ENCODE measurements around the gene C1S.

C1S gene

GRCh38 chr12:7058850-7059395, 1.6 kb upstream of the C1S start:
- FAIRE-seq (no peak), DNase-seq (ENCODE audit: insufficient read length, low spot score) (no peak)
- TF ChIP-seq POLR2A (IDR thresholded peaks at IDR 0.05; ENCODE audit: low read depth, low read length): no peak
- no peak for TF ChIP-seq POU2F2 (IDR thresholded peaks at IDR 0.05; ENCODE audit: low read depth, low read length)
- TF ChIP-seq PAX5 (IDR thresholded peaks at IDR 0.05; ENCODE audit: insufficient read depth, low read length, severe bottlenecking): no peak
- TF ChIP-seq POLR2AphosphoS5 (IDR thresholded peaks at IDR 0.05; ENCODE audit: low read depth, low read length): no peak
- no peak for TF ChIP-seq SPI1 (IDR thresholded peaks at IDR 0.05; ENCODE audit: low read depth, low read length)
- TF ChIP-seq TAF1 (IDR thresholded peaks at IDR 0.05; ENCODE audit: low read depth, low read length): no peak

- DNase-seq (ENCODE audit: insufficient read length, low spot score) (no peak), FAIRE-seq (no peak)
- TF ChIP-seq SPI1 (IDR thresholded peaks at IDR 0.05; ENCODE audit: low read depth, low read length) (no peak), POLR2AphosphoS5 (IDR thresholded peaks at IDR 0.05; ENCODE audit: low read depth, low read length) (no peak), TAF1 (IDR thresholded peaks at IDR 0.05; ENCODE audit: low read depth, low read length) (no peak), POU2F2 (IDR thresholded peaks at IDR 0.05; ENCODE audit: low read depth, low read length) (no peak), PAX5 (IDR thresholded peaks at IDR 0.05; ENCODE audit: insufficient read depth, low read length, severe bottlenecking) (no peak), POLR2A (IDR thresholded peaks at IDR 0.05; ENCODE audit: low read depth, low read length) (no peak)
Observed at GRCh38 chr12:7059780-7060179, 738 bp upstream of the C1S start.

DNA sequence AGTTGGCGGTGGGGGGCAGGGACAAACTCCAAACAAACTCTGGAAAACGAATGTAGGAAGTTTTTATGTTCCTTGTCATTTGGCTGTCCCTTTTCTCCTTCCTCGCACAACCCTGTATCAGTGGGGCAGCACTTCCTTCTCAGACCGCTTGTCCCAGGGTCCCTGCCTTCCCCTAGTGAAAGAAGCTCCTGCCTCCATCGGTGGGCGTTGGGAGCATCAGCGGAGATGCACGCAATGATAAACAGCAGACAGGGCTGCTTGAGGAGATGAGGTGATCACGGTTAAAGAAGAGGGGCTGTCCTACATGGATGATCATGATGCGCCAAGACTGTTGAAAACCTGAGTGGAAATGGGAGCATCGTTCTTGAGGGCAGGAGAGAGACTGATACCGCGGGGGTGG, 620 bp downstream of the C1S start:
- DNase-seq (ENCODE audit: insufficient read length, low spot score) (no peak), FAIRE-seq (no peak)
- no peak for TF ChIP-seq POLR2A (IDR thresholded peaks at IDR 0.05; ENCODE audit: low read depth, low read length)
- no peak for TF ChIP-seq POLR2AphosphoS5 (IDR thresholded peaks at IDR 0.05; ENCODE audit: low read depth, low read length)
- TF ChIP-seq SPI1 (IDR thresholded peaks at IDR 0.05; ENCODE audit: low read depth, low read length): no peak
- TF ChIP-seq TAF1 (IDR thresholded peaks at IDR 0.05; ENCODE audit: low read depth, low read length): no peak
- no peak for TF ChIP-seq PAX5 (IDR thresholded peaks at IDR 0.05; ENCODE audit: insufficient read depth, low read length, severe bottlenecking)
- no peak for TF ChIP-seq POU2F2 (IDR thresholded peaks at IDR 0.05; ENCODE audit: low read depth, low read length)

DNA sequence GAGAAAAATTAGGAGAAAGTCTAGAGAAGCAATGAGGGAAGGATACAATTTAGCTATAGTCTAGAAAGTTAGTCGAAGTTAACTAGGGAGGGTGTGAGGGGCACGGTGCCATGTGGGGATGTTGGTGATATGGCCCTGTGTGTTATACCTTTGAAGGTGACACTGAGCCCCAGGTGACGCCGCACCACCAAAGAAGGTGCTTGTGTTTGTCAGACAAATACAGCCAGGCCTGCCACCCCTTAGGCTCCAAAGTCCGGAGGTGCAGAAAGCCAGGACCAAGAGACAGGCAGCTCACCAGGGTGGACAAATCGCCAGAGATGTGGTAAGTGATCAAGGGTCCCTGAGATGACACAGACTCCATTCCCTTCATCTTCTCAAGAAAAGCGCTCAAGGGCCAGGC, 1.1 kb downstream of the C1S start:
- no peak for TF ChIP-seq POU2F2 (IDR thresholded peaks at IDR 0.05; ENCODE audit: low read depth, low read length)
- TF ChIP-seq POLR2AphosphoS5 (IDR thresholded peaks at IDR 0.05; ENCODE audit: low read depth, low read length): no peak
- TF ChIP-seq SPI1 (IDR thresholded peaks at IDR 0.05; ENCODE audit: low read depth, low read length): no peak
- no peak for TF ChIP-seq PAX5 (IDR thresholded peaks at IDR 0.05; ENCODE audit: insufficient read depth, low read length, severe bottlenecking)
- no peak for TF ChIP-seq POLR2A (IDR thresholded peaks at IDR 0.05; ENCODE audit: low read depth, low read length)
- no peak for TF ChIP-seq TAF1 (IDR thresholded peaks at IDR 0.05; ENCODE audit: low read depth, low read length)
- DNase-seq (ENCODE audit: insufficient read length, low spot score) (no peak), FAIRE-seq (no peak)

GRCh38 chr12:7064516-7064915, 4.0 kb downstream of the C1S start:
- no peak for DNase-seq (ENCODE audit: insufficient read length, low spot score)
- TF ChIP-seq POLR2AphosphoS5 (IDR thresholded peaks at IDR 0.05; ENCODE audit: low read depth, low read length): no peak
- TF ChIP-seq POU2F2 (IDR thresholded peaks at IDR 0.05; ENCODE audit: low read depth, low read length): no peak
- TF ChIP-seq SPI1 (IDR thresholded peaks at IDR 0.05; ENCODE audit: low read depth, low read length): no peak
- FAIRE-seq: no peak

DNA sequence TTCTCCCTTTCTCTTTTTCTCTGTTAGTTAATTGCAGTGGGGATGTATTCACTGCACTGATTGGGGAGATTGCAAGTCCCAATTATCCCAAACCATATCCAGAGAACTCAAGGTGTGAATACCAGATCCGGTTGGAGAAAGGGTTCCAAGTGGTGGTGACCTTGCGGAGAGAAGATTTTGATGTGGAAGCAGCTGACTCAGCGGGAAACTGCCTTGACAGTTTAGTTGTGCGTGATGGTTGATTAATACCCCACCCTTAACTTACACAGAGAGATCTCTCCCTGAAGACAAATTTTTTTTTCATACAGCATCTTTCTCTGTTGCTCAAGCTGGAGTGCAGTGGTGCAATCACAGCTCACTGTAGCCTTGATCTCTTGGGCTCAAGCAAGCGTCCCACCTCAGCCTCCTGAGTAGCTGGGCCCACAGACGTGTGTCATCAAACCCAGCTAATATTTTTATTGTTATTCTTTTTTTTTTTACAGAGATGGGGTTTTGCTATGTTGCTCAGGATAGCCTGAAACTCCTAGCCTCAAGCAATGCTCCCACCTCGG, 4.6 kb downstream of the C1S start:
- DNase-seq (ENCODE audit: insufficient read length, low spot score) (no peak), FAIRE-seq (no peak)
- TF ChIP-seq SPI1 (IDR thresholded peaks at IDR 0.05; ENCODE audit: low read depth, low read length) (no peak), PAX5 (IDR thresholded peaks at IDR 0.05; ENCODE audit: insufficient read depth, low read length, severe bottlenecking) (no peak), POLR2A (IDR thresholded peaks at IDR 0.05; ENCODE audit: low read depth, low read length) (no peak), POLR2AphosphoS5 (IDR thresholded peaks at IDR 0.05; ENCODE audit: low read depth, low read length) (no peak), POU2F2 (IDR thresholded peaks at IDR 0.05; ENCODE audit: low read depth, low read length) (no peak), TAF1 (IDR thresholded peaks at IDR 0.05; ENCODE audit: low read depth, low read length) (no peak)

DNA sequence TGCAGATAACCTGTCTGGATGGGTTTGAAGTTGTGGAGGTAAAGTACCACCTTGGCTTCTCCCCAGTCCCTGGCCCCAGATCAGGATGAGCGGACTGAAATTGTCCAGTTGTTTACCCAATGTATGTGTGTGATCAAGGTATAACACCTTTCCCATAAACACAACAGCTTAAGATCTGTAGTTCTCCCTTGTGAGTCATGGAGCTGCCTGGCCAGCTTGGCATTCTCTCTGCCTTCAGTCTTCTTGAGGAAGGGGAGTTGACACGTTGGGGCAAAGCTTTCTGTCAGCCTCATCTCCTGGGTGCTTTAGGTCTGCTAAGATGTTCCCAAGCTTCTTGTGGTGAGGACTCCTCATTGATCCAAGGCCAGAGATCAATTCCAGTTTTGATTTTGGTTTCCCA, 6.1 kb downstream of the C1S start:
- TF ChIP-seq TAF1 (IDR thresholded peaks at IDR 0.05; ENCODE audit: low read depth, low read length) (no peak), POU2F2 (IDR thresholded peaks at IDR 0.05; ENCODE audit: low read depth, low read length) (no peak), POLR2AphosphoS5 (IDR thresholded peaks at IDR 0.05; ENCODE audit: low read depth, low read length) (no peak), SPI1 (IDR thresholded peaks at IDR 0.05; ENCODE audit: low read depth, low read length) (no peak)
- DNase-seq (ENCODE audit: insufficient read length, low spot score): no peak
- no peak for FAIRE-seq

- TF ChIP-seq POU2F2 (IDR thresholded peaks at IDR 0.05; ENCODE audit: low read depth, low read length): no peak
- no peak for TF ChIP-seq SPI1 (IDR thresholded peaks at IDR 0.05; ENCODE audit: low read depth, low read length)
- no peak for TF ChIP-seq POLR2AphosphoS5 (IDR thresholded peaks at IDR 0.05; ENCODE audit: low read depth, low read length)
- no peak for TF ChIP-seq POLR2A (IDR thresholded peaks at IDR 0.05; ENCODE audit: low read depth, low read length)
- TF ChIP-seq TAF1 (IDR thresholded peaks at IDR 0.05; ENCODE audit: low read depth, low read length): no peak
- TF ChIP-seq PAX5 (IDR thresholded peaks at IDR 0.05; ENCODE audit: insufficient read depth, low read length, severe bottlenecking): no peak
- FAIRE-seq (no peak), DNase-seq (ENCODE audit: insufficient read length, low spot score) (no peak)
Observed at GRCh38 chr12:7067096-7067495, 6.6 kb downstream of the C1S start.

DNA sequence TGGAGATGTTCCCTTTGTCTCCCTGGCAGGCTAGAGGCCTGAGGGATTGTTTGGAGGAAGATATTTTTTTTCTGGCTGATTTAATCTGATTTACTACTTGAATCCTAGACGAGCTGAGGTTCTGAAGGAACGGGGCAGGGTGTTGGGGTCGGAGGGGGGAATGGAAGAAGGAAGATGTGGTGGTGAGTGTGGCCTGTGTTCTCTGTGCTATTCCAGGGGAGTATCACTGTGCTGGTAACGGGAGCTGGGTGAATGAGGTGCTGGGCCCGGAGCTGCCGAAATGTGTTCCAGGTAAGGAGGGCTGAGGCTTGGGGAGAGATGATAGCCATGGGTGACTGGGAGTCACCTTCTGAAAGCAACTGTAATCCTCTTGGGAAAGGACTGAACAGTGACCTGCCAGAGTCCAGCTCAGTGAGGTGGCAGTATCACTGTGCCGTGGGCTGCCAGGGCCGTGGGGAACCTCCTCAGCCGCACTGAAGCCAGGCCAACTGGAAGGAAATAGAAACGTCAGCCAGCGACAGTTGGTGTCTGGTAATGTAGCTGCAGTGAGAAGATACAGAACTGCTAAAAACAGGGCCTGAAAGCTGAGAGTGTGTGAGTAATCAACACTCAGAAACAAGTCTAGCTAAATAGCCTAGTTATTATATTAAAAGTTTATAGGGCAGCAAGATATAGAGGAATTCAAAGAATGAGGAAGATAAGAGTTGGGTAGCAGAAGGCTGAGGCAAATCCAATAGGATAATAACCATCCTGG, 7.9 kb downstream of the C1S start:
- TF ChIP-seq POLR2AphosphoS5 (IDR thresholded peaks at IDR 0.05; ENCODE audit: low read depth, low read length) (no peak), TAF1 (IDR thresholded peaks at IDR 0.05; ENCODE audit: low read depth, low read length) (no peak), SPI1 (IDR thresholded peaks at IDR 0.05; ENCODE audit: low read depth, low read length) (no peak)
- DNase-seq (ENCODE audit: insufficient read length, low spot score): no peak
- no peak for FAIRE-seq

DNA sequence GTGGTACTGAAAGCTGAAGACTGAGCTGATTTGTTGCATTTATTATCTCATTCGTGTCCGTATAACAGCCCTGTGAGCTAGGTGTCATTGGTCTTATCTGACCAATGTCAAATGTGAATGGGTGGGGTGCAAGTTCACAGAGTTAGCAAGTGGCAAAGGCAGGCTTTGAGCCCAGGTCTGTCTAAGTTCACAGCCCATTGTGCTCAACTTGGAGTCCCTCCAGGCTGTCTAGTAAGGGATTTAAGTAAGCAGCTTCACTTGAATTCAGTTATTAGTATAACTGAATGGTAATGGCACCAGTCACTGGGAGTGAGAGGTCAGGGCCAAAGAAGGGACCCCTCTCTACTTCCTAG, 8.5 kb downstream of the C1S start:
- TF ChIP-seq POLR2A (IDR thresholded peaks at IDR 0.05; ENCODE audit: low read depth, low read length) (no peak), PAX5 (IDR thresholded peaks at IDR 0.05; ENCODE audit: insufficient read depth, low read length, severe bottlenecking) (no peak), POU2F2 (IDR thresholded peaks at IDR 0.05; ENCODE audit: low read depth, low read length) (no peak), TAF1 (IDR thresholded peaks at IDR 0.05; ENCODE audit: low read depth, low read length) (no peak), SPI1 (IDR thresholded peaks at IDR 0.05; ENCODE audit: low read depth, low read length) (no peak), POLR2AphosphoS5 (IDR thresholded peaks at IDR 0.05; ENCODE audit: low read depth, low read length) (no peak)
- no peak for FAIRE-seq

More for the DNA sequence above, 8.5 kb downstream of the C1S start:
- DNase-seq (ENCODE audit: insufficient read length, low spot score): no peak

All from GM12891 (cell line).